GM08714 (cell line): ENCODE results near the gene GAS7.

Experiments
- H3K4me3 ChIP-seq: fragments of 200-500 bp; sonication (Bioruptor generic); 2 replicates; pipeline ENCODE4 v1.5.1; 2014; ENCODE audit warnings: mild to moderate bottlenecking, low read length, inconsistent platforms
- ZNF274 ChIP-seq: IDR thresholded peaks from 2 replicates; pipeline ENCODE4 v1.6.1; 2012; ENCODE audit warnings: mild to moderate bottlenecking, low read depth, low read length

GAS7 gene

GRCh38 chr17:9911089-9911488 lies 287.3 kb downstream of the GAS7 start:
- no peak for TF ChIP-seq ZNF274
- H3K4me3 ChIP-seq: no peak overlapping the region

DNA sequence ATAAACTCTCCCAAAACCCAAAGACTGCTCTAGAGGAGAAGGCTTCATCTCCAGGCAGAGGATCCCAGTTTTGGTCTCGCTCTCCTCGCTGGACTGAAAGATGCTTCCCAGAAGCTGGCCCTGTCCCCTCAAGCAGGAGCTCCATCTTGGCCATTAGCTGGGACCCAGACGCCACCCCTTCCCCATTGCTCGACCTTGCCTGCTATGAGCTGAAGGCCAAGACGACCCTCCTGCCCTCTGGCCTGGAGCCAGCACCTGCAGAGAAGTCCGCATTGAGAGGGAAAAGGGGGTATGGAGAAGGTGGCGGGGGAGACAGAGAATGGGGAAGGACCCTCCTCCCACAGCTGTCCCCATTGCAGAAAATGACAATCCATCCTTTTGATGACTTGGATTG lies 289.8 kb downstream of the GAS7 start:
- H3K4me3 ChIP-seq: no peak overlapping the region
- TF ChIP-seq ZNF274: no peak

DNA sequence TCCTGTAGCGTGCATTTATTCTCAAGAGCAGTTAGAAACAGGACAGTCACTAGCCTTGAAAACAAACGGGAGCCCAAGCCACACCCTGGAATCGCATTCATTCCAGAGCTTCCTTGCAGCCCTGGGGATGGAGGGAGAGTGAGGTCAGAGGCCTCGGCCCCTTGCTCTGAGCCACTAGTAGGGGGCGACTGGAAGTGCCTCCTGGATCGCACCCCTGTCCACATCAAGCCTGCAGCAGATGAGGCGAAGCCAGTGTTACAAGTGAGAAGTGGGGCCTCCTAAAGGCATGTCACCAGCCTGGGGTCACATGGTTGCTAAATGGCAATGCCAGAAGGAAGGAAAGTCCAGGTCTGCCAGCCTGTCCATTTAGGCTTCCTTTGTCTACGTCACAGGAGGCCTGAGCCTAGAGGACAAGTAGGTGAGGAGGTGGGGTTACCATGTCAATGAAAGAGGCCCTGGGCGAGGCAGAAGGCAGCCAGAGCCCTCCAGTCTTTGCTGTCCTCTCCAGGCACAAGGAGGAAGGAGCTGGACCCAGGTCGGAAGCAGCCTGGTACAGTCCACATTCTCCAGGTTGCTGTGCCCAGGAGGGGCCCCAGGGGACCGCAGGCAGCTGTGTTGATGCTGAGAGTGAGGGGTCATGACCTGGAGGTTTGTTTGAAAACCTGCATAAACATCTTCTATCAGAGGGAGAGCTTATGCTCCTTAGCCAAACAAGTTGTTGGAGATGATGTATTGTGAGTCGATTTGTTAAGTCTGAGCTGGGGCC lies 290.3 kb downstream of the GAS7 start:
- TF ChIP-seq ZNF274: no peak
- no peak overlapping the region for H3K4me3 ChIP-seq

DNA sequence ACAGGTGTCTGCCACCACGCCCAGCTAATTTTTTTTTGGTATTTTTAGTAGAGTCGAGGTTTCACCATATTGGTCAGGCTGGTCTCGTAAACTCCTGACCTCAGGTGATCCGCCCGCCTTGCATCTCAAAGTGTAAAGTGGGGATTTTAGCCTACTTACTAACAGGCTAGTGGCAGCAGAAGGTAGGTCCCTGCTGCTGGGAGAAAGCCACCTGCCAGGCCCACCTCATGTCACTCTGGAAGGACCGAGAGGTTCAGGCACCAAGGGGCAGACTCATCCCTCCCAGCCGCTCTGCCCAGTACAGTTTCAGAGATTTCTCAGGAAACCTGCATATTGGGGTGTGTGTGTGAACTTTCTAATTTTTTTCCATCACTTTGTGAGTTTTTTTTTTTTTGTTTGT lies 291.3 kb downstream of the GAS7 start:
- no peak overlapping the region for H3K4me3 ChIP-seq
- no peak for TF ChIP-seq ZNF274

GRCh38 chr17:9906616-9907015 lies 291.8 kb downstream of the GAS7 start:
- TF ChIP-seq ZNF274: no peak
- no peak overlapping the region for H3K4me3 ChIP-seq

- no peak for TF ChIP-seq ZNF274
- no peak overlapping the region for H3K4me3 ChIP-seq
Measured at GRCh38 chr17:9905902-9906301, 292.5 kb downstream of the GAS7 start.

DNA sequence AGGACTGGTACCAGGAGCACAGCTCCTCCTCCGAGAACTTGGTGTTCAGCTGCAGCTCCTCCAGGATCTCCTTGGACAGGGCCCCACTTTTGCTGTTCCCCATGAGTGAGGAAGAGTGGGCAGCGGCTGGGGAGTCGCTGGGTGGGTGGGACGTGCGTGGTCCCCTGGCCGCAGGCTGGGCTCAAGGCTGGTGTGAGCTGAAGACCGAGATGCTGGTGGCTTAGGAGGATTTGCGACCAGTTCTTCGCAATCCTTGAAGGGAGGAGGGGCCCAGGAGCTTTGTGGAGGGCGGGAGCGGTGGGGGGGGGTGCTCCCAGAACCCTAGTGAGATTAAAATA lies 293.4 kb downstream of the GAS7 start, which contains the start of gene RCVRN:
RCVRN (minus strand) TSS at position 194 of the 338 bp plus-strand sequence; CDS start at position 103, 91 bp downstream.
- TF ChIP-seq ZNF274: no peak
- no peak within 1 kb of the TSS for H3K4me3 ChIP-seq

GRCh38 chr17:9904277-9905077 lies 293.9 kb downstream of the GAS7 start:
- TF ChIP-seq ZNF274: no peak
- no peak overlapping the region for H3K4me3 ChIP-seq

DNA sequence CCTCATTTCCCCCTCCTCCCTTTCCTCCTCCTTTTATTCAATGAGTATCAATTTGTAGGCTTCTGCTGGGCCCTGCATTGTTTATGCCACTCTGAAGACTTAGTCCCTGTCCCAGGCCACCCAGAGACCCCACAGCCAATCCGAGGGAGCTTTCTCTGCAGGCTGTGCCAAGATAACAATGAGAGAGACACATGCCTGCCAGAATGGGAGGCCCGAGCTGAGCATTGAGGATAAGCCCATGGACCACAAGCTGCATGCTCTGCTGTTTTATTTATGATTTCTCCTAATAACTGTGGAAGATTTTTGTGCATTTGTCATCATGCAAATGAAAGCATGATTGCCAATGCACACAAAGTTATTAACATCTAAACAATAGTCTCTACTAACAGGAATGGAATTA lies 296.3 kb downstream of the GAS7 start:
- no peak for TF ChIP-seq ZNF274
- H3K4me3 ChIP-seq: no peak overlapping the region

DNA sequence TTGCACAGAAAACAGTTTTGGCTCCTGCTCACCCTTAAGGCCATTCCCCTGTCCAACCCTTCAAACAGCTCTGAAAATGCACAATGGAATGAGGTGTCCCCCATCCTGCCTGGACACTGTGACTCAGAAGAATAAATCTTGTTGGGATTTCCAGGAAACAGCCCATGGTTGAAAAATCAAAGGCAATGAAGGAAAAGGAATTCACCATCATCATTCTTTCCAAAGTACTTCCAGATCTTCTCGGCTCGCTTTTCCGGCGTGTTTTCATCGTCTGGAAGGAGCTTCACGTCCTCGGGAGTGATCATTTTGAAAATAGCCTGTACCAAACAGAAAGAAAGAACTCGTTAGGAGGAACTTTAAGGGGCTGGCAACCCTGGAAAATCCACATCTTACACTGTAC lies 297.6 kb downstream of the GAS7 start:
- no peak overlapping the region for H3K4me3 ChIP-seq
- no peak for TF ChIP-seq ZNF274

DNA sequence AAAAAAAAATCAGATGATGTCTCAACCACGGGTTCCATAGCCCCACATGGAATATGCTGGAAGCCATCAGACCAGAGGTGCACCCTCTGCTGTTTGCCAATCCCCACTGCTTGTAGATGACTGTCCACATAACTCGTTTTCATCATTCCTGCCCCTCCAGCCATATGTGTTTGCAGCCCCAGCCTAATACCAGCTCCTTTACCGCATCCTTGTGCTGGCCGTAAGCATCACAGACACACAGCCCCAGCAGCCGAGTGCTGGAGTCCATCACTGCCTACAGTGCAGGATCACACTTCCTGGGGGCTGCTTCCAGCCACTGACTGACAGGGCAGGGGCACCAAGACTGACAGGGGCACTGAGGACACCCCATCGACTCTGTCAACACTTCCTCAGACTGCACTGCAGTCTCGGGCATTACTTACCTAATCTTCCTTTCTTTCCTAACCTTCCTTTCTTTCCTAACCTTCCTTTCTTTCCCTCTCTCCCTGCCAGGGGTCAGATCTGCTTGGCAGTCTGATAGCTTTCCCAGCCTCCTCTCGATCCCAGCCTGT lies 298.3 kb downstream of the GAS7 start:
- no peak overlapping the region for H3K4me3 ChIP-seq
- TF ChIP-seq ZNF274: no peak

DNA sequence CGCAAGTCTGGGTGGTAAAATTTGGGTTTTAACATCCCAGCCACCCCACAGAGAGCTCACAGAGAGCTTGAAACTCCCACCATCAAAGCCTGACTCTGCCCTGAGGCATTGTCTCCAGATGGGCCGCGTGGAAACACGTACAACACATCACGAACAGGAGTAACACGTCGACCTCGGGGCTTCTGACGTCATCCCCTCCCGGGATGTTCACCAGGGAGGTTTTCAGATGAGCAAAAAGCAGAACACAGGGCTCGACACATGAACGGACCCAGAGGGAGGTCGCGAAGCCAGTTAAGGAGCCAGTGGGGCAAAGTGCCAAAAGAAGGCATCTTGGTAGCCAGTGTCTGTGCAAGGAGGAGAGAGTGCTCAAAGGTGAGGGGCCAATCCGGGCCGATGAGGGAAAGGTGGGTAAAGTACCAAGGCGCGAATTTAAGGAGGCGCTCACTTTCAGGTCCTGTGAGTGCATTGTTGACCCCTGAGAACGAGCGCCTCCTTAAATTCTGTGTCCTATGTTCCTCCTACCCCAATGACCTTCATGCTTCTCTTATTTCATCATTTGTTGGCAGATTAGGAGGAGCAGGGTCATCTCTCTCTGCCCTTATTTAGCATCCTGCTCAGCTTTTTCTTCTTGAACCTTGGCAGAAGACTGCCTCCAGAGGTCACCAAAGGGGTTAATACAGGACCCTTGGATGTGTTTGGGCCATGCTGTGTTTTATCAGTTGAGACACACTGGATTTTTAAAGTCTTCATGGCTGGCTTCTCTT lies 298.9 kb downstream of the GAS7 start:
- H3K4me3 ChIP-seq: no peak overlapping the region
- TF ChIP-seq ZNF274: no peak

- H3K4me3 ChIP-seq: no peak overlapping the region
- TF ChIP-seq ZNF274: no peak
Measured at GRCh38 chr17:9898812-9899211, 299.6 kb downstream of the GAS7 start.

GRCh38 chr17:9897372-9897968 lies 300.9 kb downstream of the GAS7 start:
- TF ChIP-seq ZNF274: no peak
- no peak overlapping the region for H3K4me3 ChIP-seq
